Chondrocyte (in vitro differentiated cells): ENCODE data around the gene CLDN22. TPM values are rescaled to one million over a fixed set of nuclear protein-coding genes. Genes with fewer than 3 reads are reported as not detected.

Experiments
- DNase-seq: peaks from one replicate; pipeline ENCODE4 v3.0.0; 2021; ENCODE audit warnings: mixed read lengths, low spot score
- H3K27ac Mint-ChIP-seq: one replicate; pipeline ENCODE4 v1.8.0; 2021; ENCODE audit warnings: mild to moderate bottlenecking, moderate library complexity, mixed read lengths; ENCODE audit not compliant: unreplicated experiment
- H3K27me3 Mint-ChIP-seq: 2 replicates; pipeline ENCODE4 v1.8.0; 2021; ENCODE audit warnings: low read depth, mixed read lengths
- H3K36me3 Mint-ChIP-seq: 2 replicates; pipeline ENCODE4 v1.8.0; 2021; ENCODE audit warnings: low read depth, mixed read lengths
- H3K4me1 Mint-ChIP-seq: 2 replicates; pipeline ENCODE4 v1.8.0; 2021; ENCODE audit warnings: low read depth, mild to moderate bottlenecking, mixed read lengths
- H3K4me3 Mint-ChIP-seq: one replicate; pipeline ENCODE4 v1.8.0; 2021; ENCODE audit warnings: mild to moderate bottlenecking, moderate library complexity, mixed read lengths; ENCODE audit not compliant: unreplicated experiment
- H3K9me3 Mint-ChIP-seq: 2 replicates; pipeline ENCODE4 v1.8.0; 2021; ENCODE audit warnings: low read depth, mixed read lengths
- CTCF ChIP-seq: fragments of 200-600 bp; sonication (generic); IDR thresholded peaks from 2 replicates; pipeline ENCODE4 v1.5.0; 2021; ENCODE audit warnings: antibody characterized with exemption, mild to moderate bottlenecking, moderate library complexity
- total RNA-seq: library from RNA; stranded (reverse); gene quantifications from 3 replicates; pipeline ENCODE4 v1.2.1, GENCODE V29; 2021

Gene CLDN22
- total RNA-seq, 1 donor from 2014 or later, result not detected

DNA sequence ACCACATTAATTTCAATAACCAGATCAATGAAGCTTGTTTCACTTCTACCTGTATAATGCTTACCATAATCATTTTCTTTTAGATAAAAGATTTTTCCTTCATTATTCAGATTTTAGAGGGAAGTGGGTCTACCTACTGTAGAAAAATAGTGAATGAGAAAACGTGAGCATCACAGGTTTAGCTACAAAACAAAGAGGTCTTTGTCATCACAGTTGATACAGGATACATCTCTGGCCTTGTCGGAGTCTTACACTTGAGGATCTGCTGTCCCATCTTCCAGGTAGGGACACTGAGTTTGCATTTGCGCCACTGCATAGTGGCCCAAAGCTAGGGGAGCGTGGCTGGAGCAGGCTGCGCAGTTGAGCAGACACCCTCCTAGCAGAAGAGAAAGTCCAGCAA, 1.4 kb upstream of the CLDN22 start:
- peaks cover 2% of the 10 kb centered on the region for H3K4me1 Mint-ChIP-seq
- DNase-seq, result no peak
- H3K9me3 Mint-ChIP-seq, result peaks cover 8% of the 10 kb centered on the region
- H3K27me3 Mint-ChIP-seq, result no peaks in the 10 kb centered on the region
- no peak overlapping the region for H3K4me3 Mint-ChIP-seq
- TF ChIP-seq CTCF, result no peak
- H3K36me3 Mint-ChIP-seq, result peaks cover 2% of the 10 kb centered on the region
- no peak overlapping the region for H3K27ac Mint-ChIP-seq

- H3K4me1 Mint-ChIP-seq, result no peaks in the 10 kb centered on the region
- DNase-seq, result no peak
- H3K27ac Mint-ChIP-seq, result no peak overlapping the region
- H3K4me3 Mint-ChIP-seq, result no peak overlapping the region
- H3K9me3 Mint-ChIP-seq, result peaks cover 3% of the 10 kb centered on the region
- TF ChIP-seq CTCF, result no peak
- no peaks in the 10 kb centered on the region for H3K27me3 Mint-ChIP-seq
- no peaks in the 10 kb centered on the region for H3K36me3 Mint-ChIP-seq
These were observed 1.0 kb upstream of the CLDN22 start for GRCh38 chr4:183321079-183321478.

DNA sequence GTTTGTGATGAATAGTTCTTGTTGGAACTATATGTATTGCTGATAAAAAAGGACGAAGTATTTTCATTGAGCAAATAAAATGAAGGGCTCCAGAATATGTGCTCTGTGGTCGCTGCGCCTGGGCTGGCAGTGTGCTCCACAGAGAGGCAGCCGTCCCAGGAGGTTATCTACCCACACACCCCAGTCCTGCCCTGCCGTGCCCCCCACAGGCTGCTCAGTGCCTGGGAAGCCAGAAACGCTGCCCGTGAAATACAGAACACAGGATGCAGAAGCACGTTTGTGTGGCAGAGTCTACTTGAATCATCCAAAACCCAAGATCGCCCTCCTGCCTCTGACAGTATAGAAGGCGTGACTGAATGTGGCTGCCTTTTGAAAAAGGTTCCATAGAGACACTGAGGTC, 1.4 kb downstream of the CLDN22 start:
- H3K27me3 Mint-ChIP-seq, result no peaks in the 10 kb centered on the region
- H3K9me3 Mint-ChIP-seq, result no peaks in the 10 kb centered on the region

DNA sequence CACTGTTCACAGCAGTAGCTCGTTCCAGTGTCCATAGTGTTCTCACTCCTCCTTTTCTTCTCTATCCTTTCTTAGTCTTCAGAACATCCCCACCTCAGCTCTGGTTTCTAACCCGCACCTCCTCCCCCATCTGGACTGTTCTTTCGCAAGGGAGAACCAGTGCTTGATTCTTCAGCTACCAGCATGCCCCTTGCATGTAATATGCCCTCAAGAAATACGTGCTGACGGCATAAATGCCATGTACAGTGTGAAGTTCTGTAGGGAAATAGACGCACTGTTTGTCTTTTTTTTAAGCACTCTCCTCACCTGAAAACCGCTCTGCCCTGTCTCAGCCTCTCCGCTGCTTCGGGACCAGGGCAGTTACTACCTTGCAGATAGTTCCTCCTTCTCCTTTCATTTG, 5.3 kb downstream of the CLDN22 start:
- peaks cover 26% of the 10 kb centered on the region for H3K36me3 Mint-ChIP-seq
- TF ChIP-seq CTCF, result no peak
- no peaks in the 10 kb centered on the region for H3K4me1 Mint-ChIP-seq
- no peak for DNase-seq
- no peak overlapping the region for H3K27ac Mint-ChIP-seq
- no peak overlapping the region for H3K4me3 Mint-ChIP-seq
- H3K27me3 Mint-ChIP-seq, result no peaks in the 10 kb centered on the region
- H3K9me3 Mint-ChIP-seq, result no peaks in the 10 kb centered on the region

More for the DNA sequence above, 1.4 kb downstream of the CLDN22 start:
- DNase-seq, result no peak
- no peak for TF ChIP-seq CTCF
- H3K4me1 Mint-ChIP-seq, result no peaks in the 10 kb centered on the region
- no peak overlapping the region for H3K4me3 Mint-ChIP-seq
- H3K36me3 Mint-ChIP-seq, result peaks cover 12% of the 10 kb centered on the region
- no peak overlapping the region for H3K27ac Mint-ChIP-seq

DNA sequence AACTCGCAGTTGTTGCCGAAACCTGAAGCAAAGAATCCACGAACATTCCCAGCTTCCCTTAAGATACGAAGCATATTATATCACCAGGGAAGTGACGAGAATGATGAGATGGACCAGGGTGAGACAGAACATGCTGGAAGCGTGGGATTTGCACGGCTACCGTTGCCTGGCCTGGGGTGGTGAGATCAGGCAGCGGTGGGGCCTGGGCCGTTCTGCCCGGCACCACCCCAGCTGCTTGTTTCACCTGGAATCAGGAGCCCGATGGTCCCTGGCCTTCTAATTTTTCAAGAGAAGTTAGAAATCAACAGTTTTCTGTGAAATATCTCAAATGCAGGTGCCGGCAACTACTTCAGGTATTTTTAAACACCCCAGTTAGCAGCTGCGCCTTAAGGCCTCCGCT, 5.7 kb downstream of the CLDN22 start:
- H3K27ac Mint-ChIP-seq, result no peak overlapping the region

More for the DNA sequence above, 5.7 kb downstream of the CLDN22 start:
- Mint-ChIP-seq H3K9me3 (no peaks in the 10 kb centered on the region), H3K36me3 (peaks cover 26% of the 10 kb centered on the region), H3K4me1 (no peaks in the 10 kb centered on the region), H3K27me3 (no peaks in the 10 kb centered on the region), H3K4me3 (no peak overlapping the region)
- no peak for DNase-seq
- TF ChIP-seq CTCF, result no peak
